Naive B cell (primary cell): ENCODE measurements around the gene STAMBP. TPM values are rescaled to one million over a fixed set of nuclear protein-coding genes. Genes with fewer than 3 reads are reported as not detected.

Experiments
- ATAC-seq, 2 donors: fragments of 150-1000 bp; cut with Tn5 transposase; 2 replicates each; pipeline ENCODE4 v1.10.0; 2021; ENCODE audit warnings: low read depth in 2 of 2, mild to moderate bottlenecking in 2 of 2, moderate library complexity in 2 of 2
- DNase-seq: peaks from one replicate; pipeline ENCODE4 v3.0.0; 2022
- H3K27ac Mint-ChIP-seq, 6 donors: one replicate each; pipeline ENCODE4 v1.8.0; 2020 to 2022; ENCODE audit warnings: mild to moderate bottlenecking in 6 of 6, mixed read lengths in 6 of 6, moderate library complexity in 5 of 6, inconsistent platforms in 2 of 6
- H3K27me3 Mint-ChIP-seq, 3 donors: one replicate each; pipeline ENCODE4 v1.8.0; 2021 to 2022; ENCODE audit warnings: mixed read lengths in 3 of 3, mild to moderate bottlenecking in 1 of 3
- H3K36me3 Mint-ChIP-seq, 2 donors: one replicate each; pipeline ENCODE4 v1.8.0; 2020 to 2022; ENCODE audit warnings: mixed read lengths in 2 of 2, inconsistent platforms in 1 of 2, mild to moderate bottlenecking in 1 of 2
- H3K4me1 Mint-ChIP-seq, 3 donors: one replicate each; pipeline ENCODE4 v1.8.0; 2020 to 2022; ENCODE audit warnings: mixed read lengths in 3 of 3, inconsistent platforms in 1 of 3, mild to moderate bottlenecking in 1 of 3, moderate library complexity in 1 of 3
- H3K4me3 Mint-ChIP-seq, 8 donors: one replicate each; pipeline ENCODE4 v1.8.0; 2020 to 2022; ENCODE audit warnings: mild to moderate bottlenecking in 8 of 8, mixed read lengths in 8 of 8, moderate library complexity in 8 of 8, inconsistent platforms in 2 of 8
- H3K9me3 Mint-ChIP-seq, 7 donors: one replicate each; pipeline ENCODE4 v1.8.0; 2020 to 2022; ENCODE audit warnings: mixed read lengths in 7 of 7, mild to moderate bottlenecking in 5 of 7, inconsistent platforms in 2 of 7, moderate library complexity in 1 of 7
- polyA plus RNA-seq, 6 donors: library from polyadenylated mRNA; unstranded; fragments of 300-500 nt; fragmentation: Illumina TruSeq; gene quantifications; one replicate each; pipeline ENCODE4 v1.2.3, GENCODE V29; 2021; ENCODE audit warnings: low read depth in 6 of 6

Gene STAMBP
- polyA plus RNA-seq, 6 donors from 2014 or later: 42.2 to 62.9 (median 50.9) TPM

DNA sequence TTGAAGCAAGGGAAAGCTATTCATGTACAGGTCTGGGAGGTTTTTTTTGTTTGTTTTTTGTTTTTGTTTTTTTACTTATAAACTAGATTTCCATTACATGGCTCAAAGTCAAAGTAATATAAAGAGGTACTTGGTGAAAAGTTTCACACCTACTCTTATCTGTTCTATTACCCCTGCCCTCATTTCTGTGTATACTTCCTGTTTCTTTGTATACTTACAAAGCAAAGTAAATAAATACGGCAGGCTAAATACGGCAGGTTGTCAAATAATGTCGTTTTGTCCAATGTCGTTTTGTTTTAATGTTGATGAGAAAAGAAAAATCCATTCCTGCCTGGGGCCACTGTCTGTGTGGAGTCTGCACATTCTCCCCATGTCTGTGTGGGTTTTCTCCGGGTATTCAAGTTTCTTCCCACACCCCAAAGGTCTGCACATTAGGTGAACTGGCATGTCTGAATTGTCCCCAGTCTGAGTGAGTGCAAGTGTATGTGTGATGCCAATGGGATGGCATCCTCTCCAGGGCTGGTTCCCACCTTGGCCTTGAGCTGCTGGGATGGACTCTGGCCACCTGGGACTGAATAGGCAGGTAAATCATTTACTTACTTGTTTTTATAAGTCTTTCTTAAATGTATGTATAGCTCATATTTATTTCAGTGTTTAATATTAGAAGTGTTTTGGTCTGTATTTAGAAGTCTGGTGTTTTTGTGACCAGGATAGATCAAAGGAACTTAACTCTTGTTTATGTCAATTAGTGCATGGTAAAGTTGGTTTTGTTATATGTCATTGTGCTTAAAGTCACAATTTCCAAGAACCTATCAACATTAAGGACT, 13.4 kb downstream of the STAMBP start:
- DNase-seq: no peak
- H3K4me1 Mint-ChIP-seq: peaks cover 10 to 17% (median 13%) of the 10 kb centered on the region in 3 donors
- ATAC-seq: no peak
- no peaks in the 10 kb centered on the region for H3K9me3 Mint-ChIP-seq
- H3K36me3 Mint-ChIP-seq: peaks cover 12 to 21% of the 10 kb centered on the region in 2 donors
- H3K27me3 Mint-ChIP-seq: no peaks in the 10 kb centered on the region
- H3K27ac Mint-ChIP-seq: peak overlapping the region in 4 of 6 donors; percentile 15 to 67 (median 58)
- H3K4me3 Mint-ChIP-seq: no peak overlapping the region

DNA sequence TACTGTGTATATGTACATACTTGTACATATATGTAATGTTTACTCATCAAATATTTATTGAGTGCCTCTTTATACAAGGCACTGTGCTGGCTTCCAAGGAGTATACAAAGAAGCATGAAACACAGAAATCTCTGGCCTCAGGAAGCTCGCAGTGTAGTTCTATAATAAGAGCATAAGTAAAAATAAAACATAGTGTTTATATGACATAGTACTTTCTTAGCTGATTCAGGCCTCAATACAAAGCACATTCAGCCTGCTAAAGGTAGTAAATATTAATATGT, 13.9 kb downstream of the STAMBP start:
- no peaks in the 10 kb centered on the region for H3K27me3 Mint-ChIP-seq
- peaks cover 14 to 21% of the 10 kb centered on the region in 2 donors for H3K36me3 Mint-ChIP-seq
- H3K27ac Mint-ChIP-seq: no peak overlapping the region
- no peak for DNase-seq
- no peak for ATAC-seq
- H3K9me3 Mint-ChIP-seq: no peaks in the 10 kb centered on the region
- H3K4me1 Mint-ChIP-seq: peaks cover 8 to 13% (median 11%) of the 10 kb centered on the region in 3 donors
- H3K4me3 Mint-ChIP-seq: no peak overlapping the region

DNA sequence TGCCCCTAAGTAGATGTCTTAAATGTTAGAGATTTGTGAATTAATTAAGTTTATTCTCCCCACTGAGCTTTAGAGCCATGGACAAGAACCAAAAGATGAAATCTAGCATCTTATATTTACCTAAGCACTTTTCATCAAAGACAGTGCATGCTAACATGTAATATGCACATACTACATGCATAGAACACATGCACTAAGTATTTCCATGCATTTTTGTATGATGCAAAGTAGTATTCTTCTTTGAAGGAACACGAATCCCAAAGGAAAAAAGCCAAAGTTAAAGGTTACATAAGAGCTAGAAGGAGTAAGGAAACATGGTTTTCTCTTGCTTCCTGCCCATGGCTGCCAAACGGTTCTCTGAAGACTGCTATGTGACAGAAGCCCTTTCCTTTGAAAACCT, 15.3 kb downstream of the STAMBP start:
- DNase-seq (no peak), ATAC-seq (no peak)
- H3K27ac Mint-ChIP-seq: no peak overlapping the region
- no peaks in the 10 kb centered on the region for H3K9me3 Mint-ChIP-seq
- H3K27me3 Mint-ChIP-seq: no peaks in the 10 kb centered on the region
- H3K4me3 Mint-ChIP-seq: no peak overlapping the region
- H3K4me1 Mint-ChIP-seq: peaks cover 0 to 4% (median 0%) of the 10 kb centered on the region in 3 donors
- H3K36me3 Mint-ChIP-seq: peaks cover 14 to 21% of the 10 kb centered on the region in 2 donors

DNA sequence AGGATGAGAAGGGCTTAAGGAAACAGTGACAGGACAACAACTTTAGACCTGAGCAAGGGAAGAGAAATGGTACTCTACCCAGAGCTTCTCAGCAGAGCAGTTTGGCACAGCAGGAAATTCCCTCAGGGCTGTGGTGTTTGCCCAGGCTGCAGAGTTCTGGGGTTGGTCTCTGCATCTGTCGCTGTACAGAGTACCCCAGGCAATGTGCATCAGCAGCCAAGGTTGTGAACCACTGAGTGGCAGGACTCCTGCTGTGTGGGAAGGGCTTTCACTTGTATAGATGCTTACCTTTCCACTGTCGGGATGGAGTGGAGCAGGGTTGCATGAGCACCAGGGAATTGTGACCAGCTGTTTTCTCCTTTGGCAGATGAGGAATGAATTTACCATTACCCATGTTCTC, 21.2 kb downstream of the STAMBP start:
- H3K4me1 Mint-ChIP-seq: peaks cover 0 to 6% (median 0%) of the 10 kb centered on the region in 3 donors
- no peaks in the 10 kb centered on the region for H3K9me3 Mint-ChIP-seq
- no peak for ATAC-seq
- no peak for DNase-seq
- H3K27me3 Mint-ChIP-seq: no peaks in the 10 kb centered on the region
- H3K4me3 Mint-ChIP-seq: no peak overlapping the region
- no peak overlapping the region for H3K27ac Mint-ChIP-seq
- H3K36me3 Mint-ChIP-seq: peaks cover 19 to 23% of the 10 kb centered on the region in 2 donors

GRCh38 chr2:73851274-73851673, 22.5 kb downstream of the STAMBP start:
- Mint-ChIP-seq H3K4me3 (no peak overlapping the region), H3K27ac (peak overlapping the region in 1 of 6 donors; percentile 74), H3K36me3 (peaks cover 25 to 33% of the 10 kb centered on the region in 2 donors), H3K27me3 (no peaks in the 10 kb centered on the region), H3K4me1 (peaks cover 0 to 6% (median under 1%) of the 10 kb centered on the region in 3 donors), H3K9me3 (no peaks in the 10 kb centered on the region)
- DNase-seq: no peak
- peak in 1 of 2 donors; percentile 36 for ATAC-seq

- peaks cover 5 to 11% (median 7%) of the 10 kb centered on the region in 3 donors for H3K4me1 Mint-ChIP-seq
- H3K9me3 Mint-ChIP-seq: no peaks in the 10 kb centered on the region
- no peaks in the 10 kb centered on the region for H3K27me3 Mint-ChIP-seq
- DNase-seq (no peak), ATAC-seq (no peak)
- no peak overlapping the region for H3K27ac Mint-ChIP-seq
- H3K4me3 Mint-ChIP-seq: no peak overlapping the region
- peaks cover 22 to 38% of the 10 kb centered on the region in 2 donors for H3K36me3 Mint-ChIP-seq
Measured at GRCh38 chr2:73852020-73852419, 23.3 kb downstream of the STAMBP start.

DNA sequence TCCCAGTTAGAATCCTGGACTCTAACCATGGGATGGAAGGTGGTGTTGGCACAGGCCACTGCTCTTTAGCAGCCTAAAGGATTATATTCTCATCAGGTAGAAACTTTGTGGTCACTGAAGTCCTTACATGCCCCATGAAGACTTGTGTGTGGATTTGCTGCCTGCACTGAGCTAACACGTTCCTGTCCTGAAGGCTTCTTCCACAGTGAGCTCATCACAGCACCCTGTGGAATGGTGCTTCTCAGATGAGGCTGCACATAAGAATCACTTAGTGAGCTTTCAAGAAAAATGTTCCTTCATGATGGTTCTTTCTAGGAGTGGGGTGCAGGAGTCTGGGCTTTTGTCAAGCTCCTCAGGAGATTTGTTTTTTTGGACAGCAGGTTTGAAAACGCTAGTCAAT, 26.8 kb downstream of the STAMBP start:
- peak overlapping the region in 2 of 6 donors; percentile 29 to 62 for H3K27ac Mint-ChIP-seq

DNA sequence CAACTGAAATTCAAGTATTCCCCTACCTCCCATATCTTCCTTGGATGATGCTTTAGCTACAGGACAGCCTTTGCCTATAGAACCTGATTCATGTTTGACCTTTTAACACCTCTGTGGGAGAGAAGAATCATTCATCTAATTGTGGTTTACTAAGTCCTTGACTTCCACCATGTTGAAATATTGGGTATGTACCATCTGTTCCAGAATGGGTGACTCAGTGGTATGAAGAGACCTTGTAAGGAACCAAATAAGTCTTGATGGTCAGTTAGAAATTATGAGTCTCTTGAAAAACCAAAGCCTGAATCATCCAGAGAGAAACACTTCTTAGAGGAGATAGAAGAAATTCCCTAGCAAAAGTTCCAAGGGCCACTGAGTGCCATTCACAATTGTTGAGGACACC, 27.5 kb downstream of the STAMBP start:
- Mint-ChIP-seq H3K9me3 (no peaks in the 10 kb centered on the region), H3K4me3 (no peak overlapping the region), H3K27me3 (no peaks in the 10 kb centered on the region), H3K4me1 (peaks cover 8 to 9% (median 9%) of the 10 kb centered on the region in 3 donors), H3K36me3 (peaks cover 32 to 42% of the 10 kb centered on the region in 2 donors), H3K27ac (no peak overlapping the region)
- DNase-seq (no peak), ATAC-seq (no peak)

More for the DNA sequence above, 26.8 kb downstream of the STAMBP start:
- Mint-ChIP-seq H3K4me3 (no peak overlapping the region), H3K27me3 (no peaks in the 10 kb centered on the region), H3K9me3 (no peaks in the 10 kb centered on the region), H3K36me3 (peaks cover 31 to 38% of the 10 kb centered on the region in 2 donors), H3K4me1 (peaks cover 8 to 11% (median 9%) of the 10 kb centered on the region in 3 donors)
- no peak for ATAC-seq
- no peak for DNase-seq

- Mint-ChIP-seq H3K36me3 (peaks cover 54 to 61% of the 10 kb centered on the region in 2 donors), H3K27ac (no peak overlapping the region), H3K4me3 (no peak overlapping the region), H3K27me3 (no peaks in the 10 kb centered on the region), H3K4me1 (peaks cover 6 to 13% (median 8%) of the 10 kb centered on the region in 3 donors), H3K9me3 (no peaks in the 10 kb centered on the region)
- no peak for DNase-seq
- ATAC-seq: no peak
Measured at GRCh38 chr2:73859721-73860586, 31.2 kb downstream of the STAMBP start.

- peaks cover 32 to 55% of the 10 kb centered on the region in 2 donors for H3K36me3 Mint-ChIP-seq
- ATAC-seq: no peak
- peaks cover 0 to 4% (median 0%) of the 10 kb centered on the region in 3 donors for H3K4me1 Mint-ChIP-seq
- H3K4me3 Mint-ChIP-seq: no peak overlapping the region
- H3K27ac Mint-ChIP-seq: peak overlapping the region in 1 of 6 donors; percentile 88
- DNase-seq: no peak
- no peaks in the 10 kb centered on the region for H3K9me3 Mint-ChIP-seq
- H3K27me3 Mint-ChIP-seq: no peaks in the 10 kb centered on the region
Measured at GRCh38 chr2:73862987-73863386, 34.2 kb downstream of the STAMBP start.

DNA sequence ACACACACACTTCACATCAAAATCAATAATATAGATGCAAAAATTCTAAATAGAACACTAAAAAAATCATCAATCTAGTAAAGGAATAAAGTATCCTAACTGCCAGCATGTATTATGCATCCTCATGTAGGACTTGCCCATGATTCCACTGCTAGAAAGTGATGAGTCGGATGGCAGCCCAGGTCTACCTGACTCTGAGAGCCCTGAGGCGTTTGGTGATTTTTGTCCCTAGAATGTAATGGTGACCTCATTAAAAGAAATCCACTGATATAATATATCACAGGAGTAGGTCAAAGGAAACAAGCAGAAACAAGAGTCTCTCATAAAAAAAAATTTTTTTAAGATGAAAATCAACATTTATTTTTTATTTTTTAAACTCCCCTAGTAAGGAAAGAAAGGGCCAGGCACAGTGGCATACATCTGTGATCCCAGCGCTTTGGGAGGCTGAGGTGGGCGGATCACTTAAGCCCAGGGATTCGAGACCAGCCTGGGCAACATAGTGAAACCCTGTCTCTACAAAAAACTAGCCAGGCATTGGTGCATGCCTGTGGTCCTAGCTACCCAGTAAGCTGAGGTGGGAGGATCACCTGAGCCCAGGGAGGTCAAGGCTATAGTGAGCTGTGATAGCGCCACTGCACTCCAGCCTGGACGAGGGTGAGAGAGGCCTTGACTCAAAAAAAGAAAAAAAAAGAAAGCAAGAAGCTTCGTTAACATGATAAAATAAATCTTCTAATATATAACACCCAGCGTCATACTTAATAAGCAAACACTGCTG, 39.6 kb downstream of the STAMBP start:
- Mint-ChIP-seq H3K4me1 (peaks cover 0 to 4% (median 0%) of the 10 kb centered on the region in 3 donors), H3K27ac (peak overlapping the region in 1 of 6 donors; percentile 41), H3K36me3 (peaks cover 13 to 30% of the 10 kb centered on the region in 2 donors)

GRCh38 chr2:73870084-73870483, 41.3 kb downstream of the STAMBP start:
- Mint-ChIP-seq H3K4me3 (no peak overlapping the region), H3K4me1 (no peaks in the 10 kb centered on the region), H3K9me3 (no peaks in the 10 kb centered on the region), H3K27me3 (no peaks in the 10 kb centered on the region), H3K36me3 (peaks cover 0 to 16% of the 10 kb centered on the region in 2 donors), H3K27ac (no peak overlapping the region)
- DNase-seq (no peak), ATAC-seq (no peak)

More for the DNA sequence above, 39.6 kb downstream of the STAMBP start:
- no peaks in the 10 kb centered on the region for H3K9me3 Mint-ChIP-seq
- no peaks in the 10 kb centered on the region for H3K27me3 Mint-ChIP-seq
- DNase-seq (no peak), ATAC-seq (no peak)
- H3K4me3 Mint-ChIP-seq: no peak overlapping the region
